IPS-18c (cell line): Measurements from ENCODE around the gene COLEC12.
"Not testable (repeated sequence)": the region's sequence is repeated elsewhere in the genome, so short reads cannot be mapped to it uniquely, and the experiment has no call there.

Experiments used
- H3K4me3 ChIP-seq: 2 replicates; pipeline ENCODE4 v1.7.0; 2013; ENCODE audit warnings: low read depth, mild to moderate bottlenecking, low read length, moderate library complexity; ENCODE audit not compliant: insufficient read depth
- H3K9me3 ChIP-seq: one replicate; pipeline ENCODE4 v1.6.1; 2013; ENCODE audit warnings: mild to moderate bottlenecking, low read length, moderate library complexity; ENCODE audit not compliant: control insufficient read depth, insufficient read depth

The COLEC12 gene

GRCh38 chr18:407626-408224 lies 92.8 kb downstream of the COLEC12 start:
- Histone ChIP-seq H3K4me3 (no peak overlapping the region), H3K9me3 (no peaks in the 10 kb centered on the region)

GRCh38 chr18:407191-407590 lies 93.3 kb downstream of the COLEC12 start:
- H3K9me3 ChIP-seq: no peaks in the 10 kb centered on the region
- H3K4me3 ChIP-seq: no peak overlapping the region

GRCh38 chr18:406677-407076 lies 93.8 kb downstream of the COLEC12 start:
- Histone ChIP-seq H3K4me3 (no peak overlapping the region), H3K9me3 (no peaks in the 10 kb centered on the region)

GRCh38 chr18:405006-405405 lies 95.5 kb downstream of the COLEC12 start:
- not testable (repeated sequence) for H3K4me3 ChIP-seq, H3K9me3 ChIP-seq

- no peak overlapping the region for H3K4me3 ChIP-seq
- H3K9me3 ChIP-seq: no peaks in the 10 kb centered on the region
These were observed 96.4 kb downstream of the COLEC12 start for GRCh38 chr18:404061-404636.

GRCh38 chr18:402129-402528 lies 98.4 kb downstream of the COLEC12 start:
- Histone ChIP-seq H3K4me3 (no peak overlapping the region), H3K9me3 (no peaks in the 10 kb centered on the region)

- Histone ChIP-seq H3K9me3 (no peaks in the 10 kb centered on the region), H3K4me3 (no peak overlapping the region)
These were observed 100.0 kb downstream of the COLEC12 start for GRCh38 chr18:400456-400855.

- no peak overlapping the region for H3K4me3 ChIP-seq
- no peaks in the 10 kb centered on the region for H3K9me3 ChIP-seq
These were observed 100.8 kb downstream of the COLEC12 start for GRCh38 chr18:399631-400135.

- no peak overlapping the region for H3K4me3 ChIP-seq
- no peaks in the 10 kb centered on the region for H3K9me3 ChIP-seq
These were observed 101.4 kb downstream of the COLEC12 start for GRCh38 chr18:398935-399630.

- Histone ChIP-seq H3K4me3 (no peak overlapping the region), H3K9me3 (no peaks in the 10 kb centered on the region)
These were observed 103.9 kb downstream of the COLEC12 start for GRCh38 chr18:396556-396955.

- no peak overlapping the region for H3K4me3 ChIP-seq
- H3K9me3 ChIP-seq: no peaks in the 10 kb centered on the region
These were observed 104.3 kb downstream of the COLEC12 start for GRCh38 chr18:396251-396555.

GRCh38 chr18:395456-396250 lies 104.8 kb downstream of the COLEC12 start:
- no peaks in the 10 kb centered on the region for H3K9me3 ChIP-seq
- H3K4me3 ChIP-seq: no peak overlapping the region

GRCh38 chr18:394987-395362 lies 105.5 kb downstream of the COLEC12 start:
- Histone ChIP-seq H3K4me3 (no peak overlapping the region), H3K9me3 (no peaks in the 10 kb centered on the region)

- Histone ChIP-seq H3K4me3 (no peak overlapping the region), H3K9me3 (no peaks in the 10 kb centered on the region)
These were observed 106.1 kb downstream of the COLEC12 start for GRCh38 chr18:394262-394986.

GRCh38 chr18:393574-393957 lies 106.9 kb downstream of the COLEC12 start:
- Histone ChIP-seq H3K9me3 (no peaks in the 10 kb centered on the region), H3K4me3 (no peak overlapping the region)

- Histone ChIP-seq H3K9me3 (no peaks in the 10 kb centered on the region), H3K4me3 (no peak overlapping the region)
These were observed 107.5 kb downstream of the COLEC12 start for GRCh38 chr18:392928-393573.
